ENCODE measurements around the gene MCOLN1. TPM values are rescaled to one million over a fixed set of nuclear protein-coding genes. Genes with fewer than 3 reads are reported as not detected.

MCOLN1 gene
- total and polyA plus RNA-seq, 11 donors: 12.1 to 49.7 (median 21.0) TPM

- Histone ChIP-seq H3K4me3 (no peak overlapping the region), H3K27ac (no peak overlapping the region), H3K4me1 (peaks cover 0 to 24% (median 15%) of the 10 kb centered on the region in 12 donors), H3K36me3 (no peaks in the 10 kb centered on the region), H3K9me3 (no peaks in the 10 kb centered on the region), H3K27me3 (no peaks in the 10 kb centered on the region)
- DNase-seq (no peak), ATAC-seq (no peak)
- TF ChIP-seq CTCF (IDR thresholded peaks at IDR 0.05) (no peak), POLR2A (IDR thresholded peaks at IDR 0.05) (no peak)
- 46 to 54% (median 48%) methylated on average over 6 of the region's 6 CpGs for WGBS, 4 donors
- intact Hi-C loops (cut with DNase I): no loop called here
Observed at GRCh38 chr19:7512400-7512851, 10.0 kb upstream of the MCOLN1 start.

- TF ChIP-seq POLR2A (IDR thresholded peaks at IDR 0.05) (no peak), CTCF (IDR thresholded peaks at IDR 0.05) (no peak)
- no peak overlapping the region for H3K4me3 ChIP-seq
- H3K4me1 ChIP-seq: peaks cover 0 to 26% (median 15%) of the 10 kb centered on the region in 12 donors
- DNase-seq (no peak), ATAC-seq (no peak)
- WGBS, 4 donors: 79 to 90% (median 82%) methylated on average over 5 of the region's 5 CpGs
- H3K27me3 ChIP-seq: no peaks in the 10 kb centered on the region
- peak overlapping the region in 3 of 12 donors; percentile 82 to 92 (median 88) for H3K27ac ChIP-seq
- H3K9me3 ChIP-seq: no peaks in the 10 kb centered on the region
- no peaks in the 10 kb centered on the region for H3K36me3 ChIP-seq
- intact Hi-C loops (cut with DNase I): loop anchor here in 1 of 10 donors (2.0 kb wide), 1 partner anchor 25 kb away; the partner anchor contains the start of gene PEX11G
Observed at GRCh38 chr19:7513809-7514642, 8.4 kb upstream of the MCOLN1 start.

- Histone ChIP-seq H3K4me1 (peaks cover 0 to 26% (median 15%) of the 10 kb centered on the region in 12 donors), H3K36me3 (peaks cover 0 to 10% (median 0%) of the 10 kb centered on the region in 9 donors), H3K4me3 (peak overlapping the region in 10 of 12 donors; percentile 47 to 94 (median 62)), H3K27ac (peak overlapping the region in 11 of 12 donors; percentile 79 to 96 (median 91)), H3K27me3 (no peaks in the 10 kb centered on the region), H3K9me3 (no peaks in the 10 kb centered on the region)
- ATAC-seq (peak; percentile 58 to 84 (median 62)), DNase-seq (peak in 3 of 5 donors; percentile 19 to 61 (median 59))
- intact Hi-C loops (cut with DNase I): loop anchor here in 1 of 10 donors (2.0 kb wide), 1 partner anchor 26 kb away; the partner anchor contains the start of gene PEX11G
- TF ChIP-seq POLR2A (IDR thresholded peaks at IDR 0.05) (no peak), CTCF (IDR thresholded peaks at IDR 0.05) (no peak)
- 53 to 63% (median 61%) methylated on average over 13 of the region's 13 CpGs for WGBS, 4 donors
Observed at GRCh38 chr19:7515110-7515644, 7.2 kb upstream of the MCOLN1 start.

GRCh38 chr19:7515645-7516151 is 6.7 kb upstream of the MCOLN1 start, which contains the start of gene ZNF358:
ZNF358 (plus strand) TSS chr19:7516103; CDS start chr19:7519243, 3,140 bp downstream.
- DNase-seq (peak; percentile 81 to 91 (median 84)), ATAC-seq (peak; percentile 59 to 92 (median 88))
- Histone ChIP-seq H3K36me3 (peaks cover 0 to 16% (median 0%) of the 10 kb centered on the region in 9 donors), H3K9me3 (no peaks in the 10 kb centered on the region), H3K4me1 (peaks cover 0 to 26% (median 15%) of the 10 kb centered on the region in 12 donors), H3K27me3 (no peaks in the 10 kb centered on the region), H3K4me3 (peak within 1 kb of the TSS; percentile 69 to 94 (median 80)), H3K27ac (peak within 1 kb of the TSS; percentile 79 to 96 (median 90))
- intact Hi-C loops (cut with DNase I): loop anchor here in 1 of 10 donors (2.0 kb wide), 1 partner anchor 27 kb away; the partner anchor contains the start of gene PEX11G
- WGBS, 4 donors: 1 to 2% (median 1%) methylated on average over 18 to 33 of the region's 33 CpGs
- TF ChIP-seq CTCF (IDR thresholded peaks at IDR 0.05) (no peak), POLR2A (IDR thresholded peaks at IDR 0.05) (peak in 1 of 2 donors; percentile 28)
